ENCODE data around the gene F2RL3. TPM values are rescaled to one million over a fixed set of nuclear protein-coding genes. Genes with fewer than 3 reads are reported as not detected.

Gene F2RL3
- total and polyA plus RNA-seq, 2 experiments from 2014 or later: 0.33 to 1.0 TPM

DNA sequence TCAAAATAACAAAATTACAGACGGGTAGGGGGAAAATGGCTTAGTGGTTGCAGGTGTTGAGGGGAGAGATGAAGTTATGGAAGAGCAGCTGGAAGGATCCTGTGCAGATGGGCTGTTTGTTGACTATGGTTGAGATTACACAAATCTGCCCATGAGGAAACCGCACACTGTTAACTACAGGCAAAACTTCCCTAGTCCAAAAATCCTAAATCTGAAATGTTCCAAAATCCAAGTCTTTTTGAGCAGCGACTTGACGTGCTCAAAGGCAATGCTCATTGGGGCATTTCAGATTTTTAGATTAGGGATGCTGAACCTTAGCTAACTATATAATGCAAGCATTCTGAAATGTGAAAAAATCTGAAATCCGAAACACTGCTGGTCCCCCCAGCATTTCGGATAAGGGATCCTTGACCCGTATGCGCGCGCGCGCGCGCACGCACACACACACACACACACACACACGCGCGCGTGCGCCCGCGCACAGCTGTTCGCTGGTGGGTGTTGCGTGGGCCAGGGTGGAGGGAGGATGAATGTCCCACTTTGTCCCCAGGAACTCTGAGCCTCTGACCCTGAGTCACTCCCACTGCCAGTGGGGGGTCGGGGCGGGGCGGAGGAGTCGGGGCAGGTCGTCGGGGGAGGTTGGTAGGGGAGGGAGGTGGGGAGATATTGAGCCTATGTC is 6.8 kb downstream of the F2RL3 start:
- H3K27ac ChIP-seq: no peak overlapping the region
- no peaks in the 10 kb centered on the region for H3K36me3 ChIP-seq
- no peaks in the 10 kb centered on the region for H3K27me3 ChIP-seq
- DNase-seq (ENCODE audit: low read depth in 1 of 2, low spot score in 1 of 2): peak; percentile 24 to 38
- TF ChIP-seq, protein P1, sequence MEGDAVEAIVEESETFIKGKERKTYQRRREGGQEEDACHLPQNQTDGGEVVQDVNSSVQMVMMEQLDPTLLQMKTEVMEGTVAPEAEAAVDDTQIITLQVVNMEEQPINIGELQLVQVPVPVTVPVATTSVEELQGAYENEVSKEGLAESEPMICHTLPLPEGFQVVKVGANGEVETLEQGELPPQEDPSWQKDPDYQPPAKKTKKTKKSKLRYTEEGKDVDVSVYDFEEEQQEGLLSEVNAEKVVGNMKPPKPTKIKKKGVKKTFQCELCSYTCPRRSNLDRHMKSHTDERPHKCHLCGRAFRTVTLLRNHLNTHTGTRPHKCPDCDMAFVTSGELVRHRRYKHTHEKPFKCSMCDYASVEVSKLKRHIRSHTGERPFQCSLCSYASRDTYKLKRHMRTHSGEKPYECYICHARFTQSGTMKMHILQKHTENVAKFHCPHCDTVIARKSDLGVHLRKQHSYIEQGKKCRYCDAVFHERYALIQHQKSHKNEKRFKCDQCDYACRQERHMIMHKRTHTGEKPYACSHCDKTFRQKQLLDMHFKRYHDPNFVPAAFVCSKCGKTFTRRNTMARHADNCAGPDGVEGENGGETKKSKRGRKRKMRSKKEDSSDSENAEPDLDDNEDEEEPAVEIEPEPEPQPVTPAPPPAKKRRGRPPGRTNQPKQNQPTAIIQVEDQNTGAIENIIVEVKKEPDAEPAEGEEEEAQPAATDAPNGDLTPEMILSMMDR (IDR thresholded peaks at IDR 0.05; ENCODE audit: low read depth, low read length): no peak
- no peaks in the 10 kb centered on the region for H3K9me3 ChIP-seq (ENCODE audit: low read depth)
- peak overlapping the region; percentile 97 for H3K4me3 ChIP-seq
- H3K4me1 ChIP-seq (ENCODE audit: low read depth): peaks cover 7% of the 10 kb centered on the region

DNA sequence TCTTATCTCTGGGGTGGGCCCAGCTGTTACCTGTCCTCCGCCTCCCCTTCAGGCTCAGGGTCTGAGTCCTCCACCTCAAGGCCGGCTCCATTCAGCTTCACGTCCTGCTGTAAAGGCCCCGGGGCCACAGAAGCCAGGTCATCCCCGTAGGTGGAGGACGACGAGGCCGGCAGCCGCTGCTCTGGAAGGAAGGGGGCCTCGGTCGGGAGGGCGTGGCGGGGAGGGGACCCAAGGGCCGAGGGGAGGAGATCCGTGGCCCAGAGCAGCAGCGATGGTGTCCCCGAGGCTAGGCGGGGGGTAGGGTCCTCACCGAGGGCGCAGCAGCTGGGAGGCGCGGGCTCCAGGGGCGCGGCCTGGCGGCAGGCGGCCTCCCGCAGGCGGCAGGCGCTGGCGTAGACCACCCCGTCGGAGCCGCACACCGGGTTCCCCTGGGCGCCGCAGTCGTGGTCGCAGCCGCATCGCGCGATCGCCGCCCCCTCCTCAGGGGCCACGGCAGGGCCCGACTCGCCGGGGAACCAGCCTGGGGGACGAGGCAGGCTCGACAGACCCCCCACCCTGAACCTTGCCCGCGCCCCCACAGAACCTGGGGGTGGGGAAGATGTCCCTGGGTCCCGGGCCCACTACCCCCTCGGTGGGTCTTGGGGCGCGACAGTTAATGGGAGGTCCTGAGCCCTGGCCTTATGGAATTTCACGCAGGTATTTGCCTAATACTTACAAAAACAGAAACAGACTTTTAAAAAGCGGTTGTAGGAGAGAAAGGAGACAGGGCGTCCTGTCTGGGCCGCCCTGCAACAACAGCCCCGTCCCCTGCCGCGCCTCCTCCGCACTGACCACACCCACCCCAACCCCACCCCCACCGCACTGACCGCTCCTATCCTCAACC is 7.6 kb downstream of the F2RL3 start:
- Histone ChIP-seq H3K4me1 (ENCODE audit: low read depth) (no peaks in the 10 kb centered on the region), H3K9me3 (ENCODE audit: low read depth) (no peaks in the 10 kb centered on the region), H3K27ac (peak overlapping the region; percentile 72), H3K36me3 (no peaks in the 10 kb centered on the region), H3K27me3 (no peaks in the 10 kb centered on the region), H3K4me3 (peak overlapping the region; percentile 97)
- TF ChIP-seq, protein P1 (IDR thresholded peaks at IDR 0.05; ENCODE audit: low read depth, low read length): no peak
- peak; percentile 12 to 57 for DNase-seq (ENCODE audit: low read depth in 1 of 2, low spot score in 1 of 2)

DNA sequence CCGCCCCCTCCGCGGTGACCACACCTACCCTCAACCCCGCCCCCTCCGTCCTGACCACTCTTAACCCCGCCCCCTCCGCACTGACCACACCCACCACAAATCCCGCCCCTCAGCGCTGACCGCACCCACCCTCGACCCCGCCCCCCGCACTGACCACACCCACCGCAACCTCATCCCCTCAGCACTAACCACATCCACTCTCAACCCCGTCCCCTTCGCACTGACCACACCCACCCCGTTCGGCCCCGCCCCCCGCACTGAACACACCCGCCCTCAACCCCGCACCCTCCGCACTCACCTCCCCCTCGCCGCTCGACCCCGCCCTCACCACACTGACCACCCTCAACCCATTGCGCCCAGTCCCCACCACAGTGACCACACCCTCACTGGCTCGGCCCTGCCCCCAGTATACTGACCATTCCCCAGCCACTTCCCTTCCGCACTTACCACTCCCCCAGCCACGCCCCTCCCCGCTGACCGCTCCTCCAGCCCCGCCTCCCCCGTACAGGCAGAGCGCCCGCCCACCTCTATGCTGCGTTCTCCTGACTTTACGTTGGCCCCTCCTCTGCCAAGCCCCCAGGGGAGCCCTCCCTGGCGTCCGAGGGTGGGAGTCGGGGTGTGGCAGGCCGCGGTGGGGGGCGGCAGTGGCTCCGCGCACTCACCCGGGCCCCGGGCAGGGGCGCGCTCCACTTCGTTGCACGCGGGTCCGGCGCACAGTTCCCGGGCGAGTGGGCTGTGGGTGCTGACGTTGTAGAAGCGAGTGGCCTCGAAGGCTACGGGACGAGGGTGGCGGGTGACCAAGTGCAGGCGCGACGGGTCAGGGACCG is 8.4 kb downstream of the F2RL3 start:
- no peaks in the 10 kb centered on the region for H3K4me1 ChIP-seq (ENCODE audit: low read depth)
- TF ChIP-seq, protein P1 (IDR thresholded peaks at IDR 0.05; ENCODE audit: low read depth, low read length): no peak
- no peaks in the 10 kb centered on the region for H3K27me3 ChIP-seq
- H3K36me3 ChIP-seq: no peaks in the 10 kb centered on the region
- no peak overlapping the region for H3K27ac ChIP-seq
- no peaks in the 10 kb centered on the region for H3K9me3 ChIP-seq (ENCODE audit: low read depth)
- DNase-seq (ENCODE audit: low read depth in 1 of 2, low spot score in 1 of 2): peak; percentile 97 to 99
- H3K4me3 ChIP-seq: peak overlapping the region; percentile 97

DNA sequence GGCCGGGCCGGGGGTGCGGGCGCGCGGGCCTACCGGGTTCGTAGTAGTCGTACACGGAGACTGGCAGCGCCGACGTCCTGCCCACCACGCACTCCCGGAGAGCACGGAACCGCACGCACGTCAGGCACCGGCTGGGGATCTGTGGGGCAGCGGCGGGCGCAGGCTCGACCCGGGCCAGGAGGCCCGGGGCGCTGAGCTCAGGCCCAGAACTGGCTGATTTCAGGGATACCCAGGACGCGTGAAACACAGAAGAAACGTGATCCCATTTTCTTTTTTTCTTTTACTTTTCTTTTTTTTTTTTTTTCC is 9.0 kb downstream of the F2RL3 start:
- Histone ChIP-seq H3K4me1 (ENCODE audit: low read depth) (no peaks in the 10 kb centered on the region), H3K4me3 (peak overlapping the region; percentile 34), H3K9me3 (ENCODE audit: low read depth) (no peaks in the 10 kb centered on the region), H3K27me3 (no peaks in the 10 kb centered on the region), H3K27ac (no peak overlapping the region), H3K36me3 (no peaks in the 10 kb centered on the region)
- DNase-seq (ENCODE audit: low read depth in 1 of 2, low spot score in 1 of 2): no peak
- TF ChIP-seq, protein P1 (IDR thresholded peaks at IDR 0.05; ENCODE audit: low read depth, low read length): no peak

DNA sequence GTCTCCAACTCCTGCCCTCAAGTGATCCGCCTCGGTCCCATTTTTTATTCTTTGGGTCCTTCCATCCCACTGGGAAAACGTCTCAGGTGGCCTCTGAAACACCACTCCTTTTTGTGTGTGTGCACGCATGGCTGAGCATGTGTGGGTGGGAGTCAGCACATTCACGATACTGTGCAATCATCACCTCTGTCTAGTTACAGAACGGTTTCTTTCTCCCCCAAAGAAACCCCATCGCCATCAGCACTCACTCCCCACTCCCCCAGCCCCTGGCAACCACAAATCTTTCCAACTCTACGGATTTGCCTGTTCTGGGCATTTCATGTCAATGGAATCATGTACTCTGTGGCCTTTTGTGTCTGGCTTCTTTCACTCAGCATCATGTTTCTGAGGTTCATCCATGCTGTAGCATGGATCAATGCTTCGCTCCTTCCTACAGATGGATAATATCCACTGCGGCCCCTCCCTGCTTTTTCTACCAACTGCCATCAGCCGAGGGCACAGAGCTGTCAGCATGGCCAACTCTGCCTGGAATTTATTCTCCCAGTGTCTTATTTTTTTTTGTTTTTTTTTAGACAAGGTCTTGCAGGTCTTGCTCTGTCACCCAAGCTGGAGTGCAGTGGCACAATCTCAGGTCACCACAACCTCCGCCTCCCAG is 9.7 kb downstream of the F2RL3 start:
- no peak overlapping the region for H3K4me3 ChIP-seq
- no peak overlapping the region for H3K27ac ChIP-seq
- H3K36me3 ChIP-seq: no peaks in the 10 kb centered on the region
- no peaks in the 10 kb centered on the region for H3K4me1 ChIP-seq (ENCODE audit: low read depth)
- DNase-seq (ENCODE audit: low read depth in 1 of 2, low spot score in 1 of 2): no peak
- no peaks in the 10 kb centered on the region for H3K9me3 ChIP-seq (ENCODE audit: low read depth)
- TF ChIP-seq, protein P1 (IDR thresholded peaks at IDR 0.05; ENCODE audit: low read depth, low read length): no peak
- H3K27me3 ChIP-seq: no peaks in the 10 kb centered on the region

Measured in cardiac muscle cell (in vitro differentiated cells and primary cell).